Adrenal gland (tissue), 12 donors: ENCODE measurements around the gene SOX18. TPM values are rescaled to one million over a fixed set of nuclear protein-coding genes. Genes with fewer than 3 reads are reported as not detected.
A peak's percentile ranks its signal among the peaks of the same experiment; 100 is the strongest.

Source experiments
- DNase-seq, 7 donors: peaks; one replicate each; pipeline ENCODE4 v3.0.0-alpha.2; 2019 to 2020
- H3K27ac ChIP-seq, 5 donors: fragments of 200-600 bp; sonication (generic) in 4 of 5; 1 replicate in 3 of 5; 2 replicates in 2 of 5; pipeline versions ENCODE4 v1.5.1 to v1.8.0; 2016 to 2020; ENCODE audit warnings: mild to moderate bottlenecking in 1 of 5
- H3K27me3 ChIP-seq: fragments of 200-600 bp; 2 replicates; pipeline ENCODE4 v1.8.0; 2021
- H3K36me3 ChIP-seq, 2 donors: fragments of 200-600 bp; replicated peaks in 1 of 2; 1 replicate in 1 of 2; 2 replicates in 1 of 2; pipeline versions ENCODE4 v1.5.1 to v1.8.0; 2018 to 2022
- H3K4me1 ChIP-seq, 2 donors: fragments of 200-600 bp; replicated peaks in 1 of 2; 1 replicate in 1 of 2; 2 replicates in 1 of 2; pipeline versions ENCODE4 v1.5.1 to v1.8.0; 2018 to 2021
- H3K4me3 ChIP-seq, 4 donors: fragments of 200-600 bp; sonication (generic) in 3 of 4; one replicate each; pipeline ENCODE4 v1.5.1; 2016 to 2018
- H3K9me3 ChIP-seq, 3 donors: fragments of 200-600 bp; sonication (generic) in 1 of 3; replicated peaks in 1 of 3; 1 replicate in 2 of 3; 2 replicates in 1 of 3; pipeline versions ENCODE4 v1.5.1 to v1.8.0; 2016 to 2021
- POLR2A ChIP-seq, 2 donors: fragments of 450-650 bp; IDR thresholded peaks; one replicate each; pipeline ENCODE4 v1.6.1; 2017; ENCODE audit warnings: antibody characterized with exemption in 2 of 2, mild to moderate bottlenecking in 2 of 2, moderate library complexity in 1 of 2
- WGBS, 4 donors: extraction: QIAGEN DNeasy Blood & Tissue Kit in 2 of 4; methylation state at CpG; one replicate each; pipeline versions ENCODE4 v1.1.5 to v1.1.7; 2013 to 2017; 5-methylcytosine and 5-hydroxymethylcytosine counted together
- intact Hi-C, 2 donors: fragments of 100-400 bp; cut with DNase I; formaldehyde crosslinking; loops; one replicate each; pipeline versions ENCODE4 v1.14.1 to v1.15.0; 2022 to 2023
- polyA plus RNA-seq, 3 donors: library from polyadenylated mRNA; stranded (reverse); fragments of 200-250 nt in 2 of 3; fragments of 350-450 nt in 1 of 3; fragmentation: Illumina TruSeq in 1 of 3; extraction: RNeasy Lipid Tissue Mini Kit (QIAGEN cat#74804) in 1 of 3; gene quantifications; one replicate each; pipeline ENCODE4 v1.2.3, GENCODE V29; 2013 to 2014
- total RNA-seq, 9 donors: library from RNA; depleted of rRNA in 4 of 9; stranded (reverse); fragments of >200 nt in 4 of 9; fragments of 120-200 nt in 1 of 9; fragmentation: NEBNext Ultra II Directional in 1 of 9; extraction: Animal tissue kit (Norgen Biotek cat#: 25700) in 1 of 9; gene quantifications; one replicate each; pipeline versions ENCODE4 v1.1.0 to v1.2.4, GENCODE V29; 2013 to 2023
- TF ChIP-seq, protein P1 (sequence below), 6 experiments: fragments of 450-650 bp in 4 of 6; fragments of 200-600 bp in 2 of 6; sonication (generic) in 1 of 6; IDR thresholded peaks; 1 replicate in 5 of 6; 2 replicates in 1 of 6; pipeline versions ENCODE4 v1.5.1 to v1.8.0; 2016 to 2021; ENCODE audit warnings: antibody characterized with exemption in 6 of 6, mild to moderate bottlenecking in 2 of 6, moderate library complexity in 1 of 6
- donor health status: healthy with polysubstance abuse.
- donor health status: Bipolar disorder and iron deficiency.
- donor health status: DM: yes; HTN: yes; CAD: no.
- donor health status: DM: no; HTN: no; CAD: no.
- donor health status: DM: no; HTN: no; CAD: no.
- donor health status: DM: yes; HTN: yes; CAD: no.

SOX18 gene
- total and polyA plus RNA-seq, 12 donors: 0.59 to 51.0 (median 23.3) TPM

DNA sequence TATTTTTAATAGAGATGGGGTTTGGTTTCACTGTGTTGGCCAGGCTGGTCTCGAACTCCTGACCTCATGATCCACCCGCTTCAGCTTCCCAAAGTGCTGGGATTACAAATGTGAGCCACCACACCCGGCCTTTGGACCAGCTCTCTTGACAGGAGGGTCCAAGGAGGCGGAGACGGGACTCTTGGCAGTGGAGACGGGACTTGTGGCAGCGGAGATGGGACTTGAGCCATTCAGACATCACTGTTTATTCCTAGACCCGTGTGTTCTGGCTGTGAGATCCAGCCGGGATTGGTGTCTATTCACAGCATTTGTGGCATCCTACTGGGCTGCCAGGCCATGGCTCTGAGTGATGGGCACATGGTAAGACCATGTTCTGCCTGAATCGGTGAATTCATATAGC, 42.9 kb downstream of the SOX18 start:
- intact Hi-C loops: no loop called here
- H3K27me3 ChIP-seq: no peaks in the 10 kb centered on the region
- DNase-seq: no peak
- no peak overlapping the region for H3K4me3 ChIP-seq
- peaks cover 6 to 12% of the 10 kb centered on the region in 2 donors for H3K4me1 ChIP-seq
- peaks cover 0 to 83% of the 10 kb centered on the region in 2 donors for H3K36me3 ChIP-seq
- WGBS, 4 donors: 84 to 95% (median 91%) methylated on average over 5 to 10 of the region's 10 CpGs
- no peak overlapping the region for H3K27ac ChIP-seq
- TF ChIP-seq POLR2A (IDR thresholded peaks at IDR 0.05): no peak
- TF ChIP-seq, protein P1, sequence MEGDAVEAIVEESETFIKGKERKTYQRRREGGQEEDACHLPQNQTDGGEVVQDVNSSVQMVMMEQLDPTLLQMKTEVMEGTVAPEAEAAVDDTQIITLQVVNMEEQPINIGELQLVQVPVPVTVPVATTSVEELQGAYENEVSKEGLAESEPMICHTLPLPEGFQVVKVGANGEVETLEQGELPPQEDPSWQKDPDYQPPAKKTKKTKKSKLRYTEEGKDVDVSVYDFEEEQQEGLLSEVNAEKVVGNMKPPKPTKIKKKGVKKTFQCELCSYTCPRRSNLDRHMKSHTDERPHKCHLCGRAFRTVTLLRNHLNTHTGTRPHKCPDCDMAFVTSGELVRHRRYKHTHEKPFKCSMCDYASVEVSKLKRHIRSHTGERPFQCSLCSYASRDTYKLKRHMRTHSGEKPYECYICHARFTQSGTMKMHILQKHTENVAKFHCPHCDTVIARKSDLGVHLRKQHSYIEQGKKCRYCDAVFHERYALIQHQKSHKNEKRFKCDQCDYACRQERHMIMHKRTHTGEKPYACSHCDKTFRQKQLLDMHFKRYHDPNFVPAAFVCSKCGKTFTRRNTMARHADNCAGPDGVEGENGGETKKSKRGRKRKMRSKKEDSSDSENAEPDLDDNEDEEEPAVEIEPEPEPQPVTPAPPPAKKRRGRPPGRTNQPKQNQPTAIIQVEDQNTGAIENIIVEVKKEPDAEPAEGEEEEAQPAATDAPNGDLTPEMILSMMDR (IDR thresholded peaks at IDR 0.05): no peak
- H3K9me3 ChIP-seq: no peaks in the 10 kb centered on the region

DNA sequence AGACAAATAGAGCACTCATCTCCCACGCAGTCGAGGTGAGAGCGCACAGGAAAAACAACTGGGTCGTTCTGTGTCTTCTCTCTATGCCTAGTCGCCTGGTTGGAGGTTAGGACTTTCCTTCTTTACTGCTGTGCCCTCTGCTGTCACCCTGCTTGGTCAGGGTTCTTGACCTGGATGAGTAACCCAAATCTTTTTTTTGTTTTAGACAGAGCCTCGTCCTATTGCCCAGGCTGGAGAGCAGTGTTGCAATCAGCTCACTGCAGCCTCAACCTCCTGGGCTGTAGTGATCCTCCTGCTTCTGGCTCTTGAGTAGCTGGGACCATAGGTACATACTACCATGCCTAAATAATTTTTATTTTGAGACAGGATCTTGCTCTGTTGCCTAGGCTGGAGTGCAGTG, 44.0 kb downstream of the SOX18 start:
- H3K36me3 ChIP-seq: peaks cover 0 to 83% of the 10 kb centered on the region in 2 donors
- peak overlapping the region in 1 of 5 donors; percentile 45 for H3K27ac ChIP-seq
- intact Hi-C loops: no loop called here
- peak; percentile 30 to 71 (median 63) for DNase-seq
- no peak for TF ChIP-seq POLR2A (IDR thresholded peaks at IDR 0.05)
- TF ChIP-seq, protein P1 (IDR thresholded peaks at IDR 0.05): no peak
- peaks cover 6 to 12% of the 10 kb centered on the region in 2 donors for H3K4me1 ChIP-seq
- no peaks in the 10 kb centered on the region for H3K27me3 ChIP-seq
- no peak overlapping the region for H3K4me3 ChIP-seq
- 57 to 67% (median 61%) methylated on average over 6 of the region's 6 CpGs for WGBS, 4 donors
- H3K9me3 ChIP-seq: no peaks in the 10 kb centered on the region

DNA sequence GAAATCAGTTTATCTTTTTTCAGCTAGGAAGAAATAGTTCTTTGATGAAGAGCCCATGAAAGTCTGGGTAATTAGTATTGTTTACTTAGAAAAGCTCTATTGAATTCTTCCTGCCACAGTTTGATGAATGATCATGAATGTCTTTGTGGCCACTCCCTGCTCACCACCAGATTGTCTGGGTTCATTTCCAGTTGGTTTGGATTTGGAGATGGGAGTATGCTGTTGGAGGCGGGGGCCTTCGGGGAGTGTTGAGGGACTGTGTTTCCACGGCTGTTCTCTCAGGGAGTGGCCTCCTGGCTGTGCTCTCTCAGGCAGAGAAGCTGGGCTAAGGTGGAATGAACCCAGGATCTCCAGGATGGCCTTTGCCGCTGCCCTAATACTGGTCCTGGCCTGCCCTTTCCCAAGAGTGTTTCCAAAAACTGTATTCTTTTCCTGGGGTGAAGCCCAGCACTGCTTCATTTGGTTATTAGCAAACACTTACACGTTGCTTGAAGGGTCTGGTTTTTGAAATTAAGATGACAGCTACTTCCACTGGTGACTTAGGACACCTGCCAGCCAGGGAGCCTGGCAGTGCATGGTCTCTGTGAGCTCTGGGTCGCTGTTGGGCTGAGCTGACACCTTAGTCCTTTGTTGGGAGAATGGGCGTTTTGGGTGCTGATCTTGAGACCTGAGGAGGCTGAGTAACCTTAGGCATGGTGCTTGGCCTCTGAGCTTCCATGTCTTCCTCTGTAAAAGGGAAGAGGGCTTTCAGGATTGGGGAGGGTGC, 45.3 kb downstream of the SOX18 start:
- TF ChIP-seq, protein P1 (IDR thresholded peaks at IDR 0.05): no peak
- TF ChIP-seq POLR2A (IDR thresholded peaks at IDR 0.05): no peak
- peaks cover 6 to 12% of the 10 kb centered on the region in 2 donors for H3K4me1 ChIP-seq
- no peaks in the 10 kb centered on the region for H3K9me3 ChIP-seq
- intact Hi-C loops: no loop called here
- H3K27me3 ChIP-seq: no peaks in the 10 kb centered on the region
- H3K27ac ChIP-seq: no peak overlapping the region
- DNase-seq: no peak
- no peak overlapping the region for H3K4me3 ChIP-seq
- H3K36me3 ChIP-seq: peaks cover 0 to 89% of the 10 kb centered on the region in 2 donors
- 59 to 87% (median 85%) methylated on average over 3 to 7 of the region's 7 CpGs for WGBS, 4 donors

DNA sequence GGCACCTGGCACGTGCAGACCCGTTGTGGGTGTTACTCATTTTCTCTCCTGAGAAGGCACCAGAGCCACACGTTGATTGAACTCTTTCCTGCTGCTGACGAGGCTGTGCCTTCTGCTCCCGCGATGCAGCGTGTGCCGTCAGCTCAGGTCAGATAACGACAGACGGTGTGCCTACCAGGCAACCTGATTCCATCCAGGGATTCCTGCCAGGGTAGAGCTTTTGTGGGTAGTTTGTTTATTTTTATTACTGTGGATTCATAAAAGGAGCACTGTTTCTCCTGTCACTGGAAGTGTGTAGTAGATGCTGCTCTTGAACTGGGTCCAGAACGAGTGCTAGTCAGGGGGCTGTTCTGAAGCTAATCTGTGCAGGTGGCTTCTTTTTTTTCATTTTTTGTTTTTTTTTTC, 47.8 kb downstream of the SOX18 start:
- no peaks in the 10 kb centered on the region for H3K9me3 ChIP-seq
- peaks cover 6 to 12% of the 10 kb centered on the region in 2 donors for H3K4me1 ChIP-seq
- no peak overlapping the region for H3K4me3 ChIP-seq
- TF ChIP-seq, protein P1 (IDR thresholded peaks at IDR 0.05): no peak
- no peak for TF ChIP-seq POLR2A (IDR thresholded peaks at IDR 0.05)
- H3K36me3 ChIP-seq: peaks cover 0 to 95% of the 10 kb centered on the region in 2 donors
- peak in 1 of 7 donors; percentile 80 for DNase-seq
- 71 to 85% (median 82%) methylated on average over 11 of the region's 11 CpGs for WGBS, 4 donors
- H3K27me3 ChIP-seq: no peaks in the 10 kb centered on the region
- intact Hi-C loops: no loop called here
- H3K27ac ChIP-seq: no peak overlapping the region
